Activated effector memory CD4-positive, alpha-beta T cell treated with anti-CD3 and anti-CD28 coated beads, Interleukin-2, amount 50 U/mL, for 16 hours (primary cell): Measurements from ENCODE around the gene NTNG1.

Experiments used
- DNase-seq: peaks from one replicate; pipeline ENCODE4 v3.0.0-alpha.2; 2020

Gene NTNG1

GRCh38 chr1:107344268-107344760 lies 203.5 kb downstream of the NTNG1 start:
- no peak for DNase-seq

GRCh38 chr1:107344836-107345235 lies 204.0 kb downstream of the NTNG1 start:
- no peak for DNase-seq

- no peak for DNase-seq
Observed at GRCh38 chr1:107352850-107353249, 212.0 kb downstream of the NTNG1 start.

GRCh38 chr1:107357376-107357775 lies 216.5 kb downstream of the NTNG1 start:
- no peak for DNase-seq

GRCh38 chr1:107358619-107359327 lies 217.9 kb downstream of the NTNG1 start:
- DNase-seq = no peak

- no peak for DNase-seq
Observed at GRCh38 chr1:107359472-107360241, 218.8 kb downstream of the NTNG1 start.

- no peak for DNase-seq
Observed at GRCh38 chr1:107362468-107363140, 221.8 kb downstream of the NTNG1 start.

GRCh38 chr1:107363154-107363553 lies 222.3 kb downstream of the NTNG1 start:
- no peak for DNase-seq

- DNase-seq = no peak
Observed at GRCh38 chr1:107365527-107366240, 224.8 kb downstream of the NTNG1 start.

- no peak for DNase-seq
Observed at GRCh38 chr1:107378426-107378825, 237.6 kb downstream of the NTNG1 start.

- no peak for DNase-seq
Observed at GRCh38 chr1:107378866-107379265, 238.0 kb downstream of the NTNG1 start.

GRCh38 chr1:107379826-107380225 lies 239.0 kb downstream of the NTNG1 start:
- no peak for DNase-seq

- no peak for DNase-seq
Observed at GRCh38 chr1:107389410-107390396, 248.9 kb downstream of the NTNG1 start.

- DNase-seq = no peak
Observed at GRCh38 chr1:107394301-107394700, 253.5 kb downstream of the NTNG1 start.

- DNase-seq = no peak
Observed at GRCh38 chr1:107401704-107402103, 260.9 kb downstream of the NTNG1 start.

- no peak for DNase-seq
Observed at GRCh38 chr1:107404756-107405155, 263.9 kb downstream of the NTNG1 start.

GRCh38 chr1:107405236-107405635 lies 264.4 kb downstream of the NTNG1 start:
- DNase-seq = no peak

- DNase-seq = no peak
Observed at GRCh38 chr1:107407011-107407410, 266.2 kb downstream of the NTNG1 start.

GRCh38 chr1:107413546-107413945 lies 272.7 kb downstream of the NTNG1 start:
- no peak for DNase-seq

GRCh38 chr1:107413951-107414350 lies 273.1 kb downstream of the NTNG1 start:
- no peak for DNase-seq

- DNase-seq = no peak
Observed at GRCh38 chr1:107414550-107414949, 273.7 kb downstream of the NTNG1 start.

- no peak for DNase-seq
Observed at GRCh38 chr1:107415241-107415640, 274.4 kb downstream of the NTNG1 start.
